Activated CD4-positive, CD25-positive, alpha-beta regulatory T cell (primary cell): ENCODE measurements around the gene HDC.

Experiments used
- DNase-seq, 4 experiments: peaks; one replicate each; lab custom pipeline; 2025; lab: John Stamatoyannopoulos, UW

Gene HDC

GRCh38 chr15:50227076-50227475 lies 38.5 kb downstream of the HDC start:
- DNase-seq, result no peak

GRCh38 chr15:50225938-50226337 lies 39.6 kb downstream of the HDC start:
- no peak for DNase-seq

GRCh38 chr15:50225057-50225456 lies 40.5 kb downstream of the HDC start:
- DNase-seq, result no peak

GRCh38 chr15:50224606-50225005 lies 40.9 kb downstream of the HDC start:
- no peak for DNase-seq

GRCh38 chr15:50222181-50222580 lies 43.3 kb downstream of the HDC start:
- DNase-seq, result no peak

- no peak for DNase-seq
These were observed 45.7 kb downstream of the HDC start for GRCh38 chr15:50219820-50220219.

GRCh38 chr15:50218691-50219090 lies 46.8 kb downstream of the HDC start:
- DNase-seq, result no peak

- DNase-seq, result no peak
These were observed 47.2 kb downstream of the HDC start for GRCh38 chr15:50218291-50218690.

- DNase-seq, result no peak
These were observed 54.9 kb downstream of the HDC start for GRCh38 chr15:50210462-50211157.

GRCh38 chr15:50209809-50210208 lies 55.7 kb downstream of the HDC start:
- no peak for DNase-seq

- no peak for DNase-seq
These were observed 59.5 kb downstream of the HDC start for GRCh38 chr15:50206020-50206419.

- no peak for DNase-seq
These were observed 63.5 kb downstream of the HDC start for GRCh38 chr15:50202003-50202402.

GRCh38 chr15:50192926-50193620 lies 72.5 kb downstream of the HDC start:
- no peak for DNase-seq

GRCh38 chr15:50192164-50192563 lies 73.4 kb downstream of the HDC start:
- DNase-seq, result no peak
